Measurements from ENCODE around the gene HSPBP1.
"Not testable (repeated sequence)": the region's sequence is repeated elsewhere in the genome, so short reads cannot be mapped to it uniquely, and the experiment has no call there.

The HSPBP1 gene

GRCh38 chr19:55279770-55280643 lies at the start of gene HSPBP1:
Gene HSPBP1, minus strand, starts transcription at chr19:55280110. Its CDS starts 502 bp downstream, at chr19:55279608.
- peak; percentile 91 to 92 for DNase-seq (ENCODE audit: low read depth in 2 of 2)

DNA sequence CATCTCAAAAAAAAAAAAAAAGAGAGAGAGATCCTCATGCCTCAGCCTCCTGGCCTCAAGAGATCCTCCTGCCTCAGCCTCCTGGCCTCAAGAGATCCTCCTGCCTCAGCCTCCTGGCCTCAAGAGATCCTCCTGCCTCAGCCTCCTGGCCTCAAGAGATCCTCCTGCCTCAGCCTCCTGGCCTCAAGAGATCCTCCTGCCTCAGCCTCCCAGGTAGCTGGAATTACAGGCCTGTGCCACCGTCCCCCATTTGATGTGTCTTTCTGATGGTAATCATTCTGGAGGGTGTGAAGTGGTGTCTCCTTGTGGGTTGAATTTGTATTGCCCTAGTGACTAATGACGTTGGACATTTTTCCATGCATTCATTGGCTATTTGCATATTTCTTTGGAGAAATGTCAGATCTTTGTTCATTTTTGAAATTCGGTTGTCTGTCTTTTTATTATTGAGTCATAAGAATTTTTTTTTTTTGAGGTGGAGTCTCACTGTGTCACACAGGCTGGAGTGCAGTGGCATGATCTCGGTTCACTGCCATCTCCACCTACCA lies 48.9 kb upstream of the HSPBP1 start:
- DNase-seq (ENCODE audit: low read depth in 2 of 2), result not testable (repeated sequence)

- no peak for DNase-seq (ENCODE audit: low read depth in 2 of 2)
Measured at GRCh38 chr19:55325172-55325571, 45.3 kb upstream of the HSPBP1 start, which contains the start of gene TMEM150B. Gene TMEM150B, minus strand, starts transcription at chr19:55325341. Its CDS starts 4,305 bp downstream, at chr19:55321036.

- DNase-seq (ENCODE audit: low read depth in 2 of 2), result no peak
Measured at GRCh38 chr19:55324662-55325061, 44.8 kb upstream of the HSPBP1 start.

- no peak for DNase-seq (ENCODE audit: low read depth in 2 of 2)
Measured at GRCh38 chr19:55322204-55322885, 42.4 kb upstream of the HSPBP1 start.

DNA sequence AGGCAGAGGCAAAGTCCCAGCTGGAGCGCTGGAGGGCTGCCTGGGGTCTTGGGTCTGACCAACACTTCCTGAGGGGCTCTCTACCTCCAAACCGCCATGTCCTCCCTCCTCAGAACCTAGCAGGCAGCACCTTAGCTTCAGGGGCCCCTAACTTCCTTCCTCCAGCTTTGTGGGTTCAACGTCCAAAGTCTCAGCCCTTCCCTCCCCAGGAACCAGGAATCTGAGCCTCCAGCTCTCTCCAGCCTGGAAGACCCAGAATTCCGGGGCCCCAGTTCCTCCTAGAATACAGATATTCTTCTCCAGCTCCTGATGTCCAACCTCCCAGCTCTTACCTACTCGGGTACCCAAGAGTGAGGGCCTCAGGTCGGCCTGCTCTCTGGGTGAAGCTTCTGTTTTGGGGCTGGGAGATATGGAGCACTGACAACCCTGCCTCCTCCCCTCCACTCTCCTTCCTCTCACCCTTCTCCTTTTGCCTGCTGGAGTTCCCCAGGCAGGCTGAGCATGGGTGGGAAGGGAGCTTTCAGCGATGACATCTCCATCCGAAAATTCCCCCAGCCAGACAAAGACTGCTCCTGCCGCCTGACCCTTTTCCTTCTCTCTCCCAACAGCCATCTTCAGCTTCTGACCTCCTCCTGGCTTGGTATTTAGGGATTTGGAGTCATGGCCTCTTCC lies 41.7 kb upstream of the HSPBP1 start:
- no peak for DNase-seq (ENCODE audit: low read depth in 2 of 2)

DNA sequence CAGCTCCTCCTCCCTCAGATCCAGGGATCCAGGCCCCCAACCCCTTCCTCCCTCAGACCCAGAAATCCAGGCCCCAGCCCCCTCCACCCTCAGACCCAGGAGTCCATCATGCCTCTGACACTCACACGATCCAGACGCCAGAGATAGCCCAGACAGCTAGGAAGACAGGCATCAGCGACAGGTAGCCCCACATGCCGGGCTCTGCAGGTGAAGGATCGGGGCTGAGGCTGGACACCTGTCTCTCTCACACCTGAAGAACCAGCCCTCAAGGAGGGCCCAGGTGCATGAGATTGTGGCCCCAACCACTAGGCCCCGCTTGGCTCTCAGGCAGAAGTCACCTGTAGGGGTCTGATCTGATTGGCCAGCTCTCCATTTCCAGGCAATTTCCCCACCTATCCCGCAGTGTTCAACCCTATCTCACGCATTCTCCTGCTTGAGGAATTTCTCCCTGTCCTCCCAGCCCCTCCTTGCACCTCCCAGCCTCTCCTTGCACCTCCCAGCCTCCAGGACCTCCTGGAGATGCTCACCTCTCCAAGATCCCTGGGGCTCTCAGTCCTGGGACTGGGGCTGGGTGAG lies 41.0 kb upstream of the HSPBP1 start:
- no peak for DNase-seq (ENCODE audit: low read depth in 2 of 2)

DNA sequence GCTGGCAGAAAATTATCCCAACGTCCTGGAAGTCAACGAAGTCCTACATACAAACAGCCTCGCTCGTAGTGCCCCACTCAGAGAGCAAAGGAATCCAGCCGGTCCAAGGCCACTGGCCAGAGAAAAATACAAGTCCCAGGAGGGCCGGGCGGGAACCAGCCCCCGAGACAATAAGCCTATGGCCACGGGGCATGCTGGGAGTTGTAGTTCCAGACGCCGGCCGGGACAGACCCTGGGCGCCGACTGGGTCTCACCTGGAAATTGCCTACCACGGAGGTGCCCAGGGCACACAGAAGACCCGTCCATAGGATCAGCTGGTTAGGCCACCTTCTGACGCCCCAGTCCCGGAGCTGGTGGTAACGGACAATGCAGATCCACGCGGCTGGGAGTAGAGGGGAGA lies 39.9 kb upstream of the HSPBP1 start:
- peak in 1 of 2 experiments; percentile 13 for DNase-seq (ENCODE audit: low read depth in 2 of 2)

DNA sequence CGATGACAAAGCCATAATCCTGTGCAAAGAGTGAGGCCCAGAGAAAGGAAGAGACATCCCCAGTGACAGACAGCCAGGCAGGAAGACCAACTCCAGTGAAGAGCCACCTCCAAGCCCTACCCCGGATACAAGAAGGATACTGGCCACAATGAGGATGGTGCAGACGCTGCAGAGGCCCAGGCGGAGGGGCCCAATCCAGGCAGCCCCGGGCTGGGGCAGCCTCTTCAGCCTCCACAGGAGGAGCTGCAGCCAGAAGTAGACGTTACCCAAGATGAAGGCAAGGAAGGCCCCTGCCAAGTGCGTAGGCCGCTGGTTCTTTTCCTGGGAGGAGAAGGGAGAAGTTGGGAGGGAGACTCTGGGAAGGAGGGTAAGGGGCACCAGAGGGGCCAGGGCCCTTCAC lies 36.7 kb upstream of the HSPBP1 start:
- no peak for DNase-seq (ENCODE audit: low read depth in 2 of 2)

DNA sequence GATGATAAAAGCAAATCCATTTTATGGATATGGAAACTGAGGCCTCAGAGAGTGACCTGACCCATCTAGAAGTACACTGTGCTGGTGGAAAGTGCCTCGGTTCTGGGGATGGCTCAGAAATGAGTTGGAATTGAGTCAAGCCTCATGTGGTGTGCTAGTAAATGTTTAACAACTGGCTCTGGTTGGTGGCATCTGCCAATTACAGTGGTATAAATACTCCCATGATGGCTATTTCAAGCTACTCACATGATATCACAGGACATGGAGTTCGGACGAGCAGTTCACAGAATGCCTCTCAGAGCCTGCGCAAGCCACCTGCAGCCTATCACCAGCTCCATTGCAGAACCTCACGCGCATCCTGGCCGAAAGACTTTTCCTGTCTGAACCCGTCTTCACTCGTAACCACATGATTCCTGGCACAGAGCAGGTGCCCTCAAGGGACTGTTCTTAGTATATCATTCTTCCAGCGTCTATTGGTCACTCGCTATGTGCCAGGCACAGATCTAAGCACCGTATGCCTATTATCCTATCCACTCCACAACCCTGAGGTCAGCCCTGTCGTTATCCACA lies 36.1 kb upstream of the HSPBP1 start:
- no peak for DNase-seq (ENCODE audit: low read depth in 2 of 2)

- DNase-seq (ENCODE audit: low read depth in 2 of 2), result no peak
Measured at GRCh38 chr19:55314396-55314795, 34.5 kb upstream of the HSPBP1 start.

GRCh38 chr19:55312621-55313512 lies 33.0 kb upstream of the HSPBP1 start:
- no peak for DNase-seq (ENCODE audit: low read depth in 2 of 2)

DNA sequence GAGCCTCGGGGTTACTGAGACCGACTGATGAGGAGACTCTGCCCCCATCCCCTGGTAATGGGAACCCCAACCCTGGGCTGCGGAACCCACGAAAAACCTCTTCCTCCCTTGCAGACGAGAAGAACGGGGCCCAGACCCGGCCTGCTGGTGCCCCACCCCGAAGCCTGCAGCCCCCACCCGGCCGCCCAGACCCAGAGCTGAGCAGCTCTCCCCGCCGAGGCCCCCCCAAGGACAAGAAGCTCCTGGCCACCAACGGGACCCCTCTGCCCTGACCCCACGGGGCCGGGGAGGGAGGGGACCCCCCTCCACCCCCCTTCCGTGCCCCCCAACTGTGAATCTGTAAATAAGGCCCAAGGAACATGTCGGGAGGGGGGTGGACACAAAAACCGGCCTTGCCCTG lies 31.9 kb upstream of the HSPBP1 start:
- no peak for DNase-seq (ENCODE audit: low read depth in 2 of 2)

GRCh38 chr19:55311397-55311796 lies 31.5 kb upstream of the HSPBP1 start:
- no peak for DNase-seq (ENCODE audit: low read depth in 2 of 2)

DNA sequence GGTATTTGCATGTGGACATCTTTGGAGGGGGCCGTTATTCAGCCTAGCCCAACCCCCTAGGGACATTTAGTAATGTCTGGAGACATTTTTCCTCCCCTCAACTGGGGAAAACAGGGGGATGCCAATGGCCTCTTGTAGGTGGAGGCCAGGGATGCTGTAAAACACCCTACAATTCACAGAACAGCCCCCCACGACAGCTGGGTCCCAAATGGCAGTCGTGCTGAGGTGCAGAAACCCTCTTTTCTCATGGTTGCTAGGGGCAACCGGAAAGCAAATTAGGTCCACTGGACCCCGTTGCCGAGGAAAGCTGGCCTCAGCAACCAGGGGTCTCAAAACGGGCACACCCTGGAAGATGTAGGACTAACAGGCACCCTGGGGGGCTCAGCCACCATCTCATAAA lies 30.6 kb upstream of the HSPBP1 start:
- no peak for DNase-seq (ENCODE audit: low read depth in 2 of 2)

DNA sequence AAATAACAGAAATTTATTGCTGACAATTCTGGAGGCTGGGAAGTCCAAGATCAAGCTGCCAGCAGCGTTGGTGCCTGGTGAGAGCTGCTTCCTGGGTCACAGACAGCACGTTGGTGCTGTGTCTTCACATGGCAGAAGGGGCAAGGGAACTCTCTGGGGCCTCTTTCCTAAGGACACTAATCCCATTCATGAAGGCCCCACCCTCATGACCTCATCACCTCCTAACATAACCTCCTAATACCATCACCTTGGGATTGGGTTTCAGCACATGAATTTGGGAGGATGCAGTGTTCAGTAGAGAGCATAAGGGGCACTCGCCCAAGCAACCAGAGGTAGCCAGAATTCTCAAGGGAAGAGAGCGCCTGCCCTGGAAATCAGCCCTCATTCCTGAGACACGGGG lies 29.5 kb upstream of the HSPBP1 start:
- no peak for DNase-seq (ENCODE audit: low read depth in 2 of 2)

GRCh38 chr19:55308281-55308680 lies 28.4 kb upstream of the HSPBP1 start:
- no peak for DNase-seq (ENCODE audit: low read depth in 2 of 2)

GRCh38 chr19:55306712-55307111 lies 26.8 kb upstream of the HSPBP1 start:
- DNase-seq (ENCODE audit: low read depth in 2 of 2), result no peak

- DNase-seq (ENCODE audit: low read depth in 2 of 2), result no peak
Measured at GRCh38 chr19:55305983-55306562, 26.2 kb upstream of the HSPBP1 start.

GRCh38 chr19:55305491-55305890 lies 25.6 kb upstream of the HSPBP1 start:
- DNase-seq (ENCODE audit: low read depth in 2 of 2), result no peak

All from fibroblast of skin of left quadriceps (primary cell).